GM12878 (cell line): ENCODE measurements around the gene SPATA6. TPM values are rescaled to one million over a fixed set of nuclear protein-coding genes. Genes with fewer than 3 reads are reported as not detected.

Experiments used
- ATAC-seq: fragments of 200-7000 bp; cut with Tn5 transposase; 3 replicates; pipeline ENCODE4 v1.9.1; 2020; ENCODE audit warnings: mild to moderate bottlenecking, moderate library complexity
- BruUV-seq: library from RNA; stranded (reverse); fragments of 400-500 nt; replicated peaks from 2 replicates; lab custom pipeline; 2021; lab: Mats Ljungman, UMichigan
- CTCF ChIA-PET: fragments of 300-600 bp; sonication (Branson Sonifier 250); formaldehyde crosslinking; extraction: SDS; loops from one replicate; lab custom pipeline; 2021; ENCODE audit warnings: inconsistent platforms; lab: Yijun Ruan, JAX
- POLR2A ChIA-PET: fragments of 350-600 bp; formaldehyde crosslinking; extraction: SDS; loops from one replicate; lab custom pipeline; 2021; ENCODE audit warnings: inconsistent platforms; lab: Charles Lee
- RAD21 ChIA-PET: fragments of 300-600 bp; sonication (Branson Sonifier 250); formaldehyde crosslinking; loops from one replicate; lab custom pipeline; 2023; ENCODE audit warnings: antibody characterized with exemption; ENCODE audit not compliant: unreplicated experiment; lab: Charles Lee
- SMC1A ChIA-PET: fragments of 300-600 bp; sonication (Branson Sonifier 250); formaldehyde crosslinking; loops from one replicate; lab custom pipeline; 2023; ENCODE audit not compliant: unreplicated experiment, uncharacterized antibody; lab: Charles Lee
- DNase-seq: peaks from one replicate; pipeline ENCODE4 v3.0.0-alpha.2; 2011; ENCODE audit warnings: low read depth, low spot score
- FAIRE-seq: peaks from 3 replicates; lab custom pipeline; 2011; peaks lifted over from hg19 to GRCh38; lab: Jason Lieb, UNC
- H2AFZ ChIP-seq: 2 replicates; pipeline ENCODE4 v1.6.0; 2011; ENCODE audit warnings: low read depth, low read length, control low read depth; ENCODE audit not compliant: control insufficient read depth
- H3K27ac ChIP-seq: 2 replicates; pipeline ENCODE4 v1.5.1; 2011; ENCODE audit warnings: control low read depth; ENCODE audit not compliant: control insufficient read depth, insufficient read depth
- H3K27me3 ChIP-seq, 2 experiments: replicated peaks in 1 of 2; 2 replicates each; pipeline versions ENCODE4 v1.6.0 to v1.6.1; 2011; ENCODE audit warnings: low read length in 1 of 2; ENCODE audit not compliant: control insufficient read depth in 2 of 2, insufficient read depth in 2 of 2
- H3K36me3 ChIP-seq, 2 experiments: 2 replicates each; pipeline ENCODE4 v1.5.1; 2011; ENCODE audit warnings: low read length in 1 of 2; ENCODE audit not compliant: control insufficient read depth in 2 of 2, insufficient read depth in 2 of 2
- H3K4me1 ChIP-seq: 2 replicates; pipeline ENCODE4 v1.6.1; 2011; ENCODE audit warnings: mild to moderate bottlenecking, low read length, moderate library complexity, mixed read lengths; ENCODE audit not compliant: control insufficient read depth, insufficient read depth
- H3K4me2 ChIP-seq: 2 replicates; pipeline ENCODE4 v1.6.0; 2011; ENCODE audit warnings: control low read depth; ENCODE audit not compliant: control insufficient read depth, insufficient read depth
- H3K4me3 ChIP-seq: fragments of 200-600 bp; sonication (generic); 2 replicates; pipeline ENCODE4 v1.5.1; 2016
- H3K79me2 ChIP-seq: 2 replicates; pipeline ENCODE4 v1.6.0; 2011; ENCODE audit warnings: low read length; ENCODE audit not compliant: control insufficient read depth, insufficient read depth
- H3K9ac ChIP-seq: 2 replicates; pipeline ENCODE4 v1.8.0; 2011; ENCODE audit warnings: low read length, control low read depth, mixed read lengths; ENCODE audit not compliant: control insufficient read depth, insufficient read depth
- H3K9me3 ChIP-seq: replicated peaks from 3 replicates; pipeline ENCODE4 v1.5.1; 2011; ENCODE audit warnings: mild to moderate bottlenecking, low read length; ENCODE audit not compliant: control insufficient read depth, insufficient read depth
- H4K20me1 ChIP-seq: 2 replicates; pipeline ENCODE4 v1.6.0; 2011; ENCODE audit not compliant: control insufficient read depth, insufficient read depth
- ATF7 ChIP-seq: fragments of 450-650 bp; IDR thresholded peaks from 2 replicates; pipeline ENCODE4 v1.6.1; 2016; ENCODE audit warnings: low read depth, mild to moderate bottlenecking
- BRCA1 ChIP-seq: IDR thresholded peaks from 2 replicates; pipeline ENCODE4 v1.6.1; 2011; ENCODE audit warnings: low read depth, low read length, improper control_type of control experiment
- FOXM1 ChIP-seq: IDR thresholded peaks from 2 replicates; pipeline ENCODE4 v1.6.1; 2012; ENCODE audit warnings: low read depth, mild to moderate bottlenecking, inconsistent platforms, low read length, moderate library complexity
- HSF1 ChIP-seq: fragments of 150-350 bp; IDR thresholded peaks from 2 replicates; pipeline ENCODE4 v1.6.1; 2014; ENCODE audit warnings: mild to moderate bottlenecking, low read depth, low read length
- KLF5 ChIP-seq: fragments of 450-650 bp; IDR thresholded peaks from 2 replicates; pipeline ENCODE4 v1.6.1; 2014; ENCODE audit warnings: mild to moderate bottlenecking; ENCODE audit not compliant: partially characterized antibody
- MAX ChIP-seq: IDR thresholded peaks from 2 replicates; pipeline ENCODE4 v1.6.1; 2012; ENCODE audit warnings: low read depth, low read length, improper control_type of control experiment
- MTA3 ChIP-seq: IDR thresholded peaks from 2 replicates; pipeline ENCODE4 v1.6.1; 2012; ENCODE audit warnings: low read length, inconsistent platforms, borderline replicate concordance
- NFXL1 ChIP-seq: fragments of 450-650 bp; IDR thresholded peaks from 2 replicates; pipeline ENCODE4 v1.6.1; 2017; ENCODE audit warnings: antibody characterized with exemption, mild to moderate bottlenecking, borderline replicate concordance
- NKRF ChIP-seq: fragments of 450-650 bp; conservative IDR thresholded peaks from 2 replicates; pipeline ENCODE4 v1.6.1; 2017; ENCODE audit warnings: mild to moderate bottlenecking, moderate library complexity
- NR2C1 ChIP-seq: fragments of 450-650 bp; IDR thresholded peaks from 2 replicates; pipeline ENCODE4 v1.6.1; 2017; ENCODE audit warnings: antibody characterized with exemption, mild to moderate bottlenecking, moderate library complexity
- PAX8 ChIP-seq: fragments of 450-650 bp; IDR thresholded peaks from 2 replicates; pipeline ENCODE4 v1.6.1; 2017; ENCODE audit warnings: mild to moderate bottlenecking, moderate library complexity
- POLR2A ChIP-seq: IDR thresholded peaks from 2 replicates; pipeline ENCODE4 v1.6.1; 2011; ENCODE audit warnings: low read depth, mild to moderate bottlenecking, low read length
- POLR2AphosphoS2 ChIP-seq: IDR thresholded peaks from 2 replicates; pipeline ENCODE4 v1.6.1; 2011; ENCODE audit warnings: low read depth, mild to moderate bottlenecking, low read length, improper control_type of control experiment, moderate library complexity
- RFX5 ChIP-seq: IDR thresholded peaks from 2 replicates; pipeline ENCODE4 v1.6.1; 2011; ENCODE audit warnings: low read depth, low read length, improper control_type of control experiment
- USF2 ChIP-seq: IDR thresholded peaks from 2 replicates; pipeline ENCODE4 v1.6.1; 2011; ENCODE audit warnings: low read depth, low read length, improper control_type of control experiment, borderline replicate concordance
- YBX1 ChIP-seq: fragments of 450-650 bp; IDR thresholded peaks from 2 replicates; pipeline ENCODE4 v1.6.1; 2016; ENCODE audit warnings: antibody characterized with exemption
- WGBS: methylation state at CpG from one replicate; pipeline ENCODE4 v1.1.6; 2016; ENCODE audit warnings: low lambda C conversion rate; ENCODE audit not compliant: insufficient replicate concordance, insufficient coverage; ENCODE audit errors: missing lambda C conversion rate; 5-methylcytosine and 5-hydroxymethylcytosine counted together
- in situ Hi-C: fragments of 300-500 bp; cut with MboI; formaldehyde crosslinking; loops from 9 replicates; pipeline ENCODE4 v1.14.3; 2018; ENCODE audit warnings: mixed read lengths
- intact Hi-C: fragments of 100-400 bp; cut with micrococcal nuclease; formaldehyde crosslinking; loops from one replicate; pipeline ENCODE4 v1.14.2; 2022; ENCODE audit not compliant: unreplicated experiment
- polyA plus RNA-seq, 11 experiments: library from polyadenylated mRNA; depleted of rRNA in 4 of 11; unstranded in 6 of 11; stranded (reverse) in 5 of 11; fragments of >200 nt; fragmentation: Nextera tagmentation in 4 of 11; fragmentation: Illumina TruSeq in 1 of 11; extraction: Ambion mirVana in 4 of 11; extraction: Trizol in 1 of 11; gene quantifications; 1 replicate in 1 of 11; 2 replicates in 10 of 11; pipeline versions ENCODE4 v1.2.1 to v1.2.3, GENCODE V29; 2011 to 2016; ENCODE audit warnings: inconsistent platforms in 2 of 11, missing spikeins in 2 of 11, low read depth in 1 of 11
- total RNA-seq, 4 experiments: library from RNA; depleted of rRNA in 3 of 4; stranded (reverse); fragments of >200 nt in 3 of 4; fragmentation: Illumina TruSeq in 1 of 4; extraction: Trizol in 1 of 4; gene quantifications; 2 replicates each; pipeline versions ENCODE4 v1.2.1 to v1.2.3, GENCODE V29; 2013 to 2021

Gene SPATA6
- total and polyA plus RNA-seq, 10 of the 15 experiments (the other 5 are each of a cell fraction or from before 2014, with no cell fraction given), result 0.29 TPM; not detected in 9

GRCh38 chr1:48499211-48499735, 27.3 kb upstream of the SPATA6 start:
- ATAC-seq, result no peak
- intact Hi-C loops, result loop anchor here (5.0 kb wide), 1 partner anchor 392 kb away; no protein-coding TSS in a partner anchor
- Histone ChIP-seq H3K4me3 (no peak overlapping the region), H3K36me3 (no peaks in the 10 kb centered on the region), H4K20me1 (no peaks in the 10 kb centered on the region), H3K4me1 (no peaks in the 10 kb centered on the region), H2AFZ (no peak overlapping the region), H3K79me2 (no peaks in the 10 kb centered on the region), H3K9me3 (no peaks in the 10 kb centered on the region)
- DNase-seq, result no peak
- no TSS peak for BruUV-seq
- in situ Hi-C loops, result no loop called here
- TF ChIP-seq KLF5 (no peak), FOXM1 (no peak), POLR2AphosphoS2 (no peak), RFX5 (no peak), PAX8 (no peak), ATF7 (no peak), POLR2A (no peak), MTA3 (no peak), YBX1 (no peak), MAX (no peak), HSF1 (no peak), NFXL1 (no peak), USF2 (no peak), BRCA1 (no peak), NR2C1 (no peak), NKRF (no peak)
- TF ChIP-seq, all 136 proteins: peak for 0
- Histone ChIP-seq H3K27ac (no peak overlapping the region), H3K4me2 (no peak overlapping the region), H3K9ac (no peak overlapping the region), H3K27me3 (no peaks in the 10 kb centered on the region)
- CTCF ChIA-PET, result interaction anchor here (1.3 to 1.9 kb wide), 3 partner anchors 12 to 27 kb away, joined by 4 to 7 read pairs (median 6); partner anchors contain the start of gene SPATA6
- FAIRE-seq, result no peak
- RAD21 ChIA-PET, result interaction anchor here (0.7 kb wide), 1 partner anchor 206 kb away, joined by 3 read pairs; no protein-coding TSS in a partner anchor
- WGBS, result 37% methylated on average over 8 of the region's 8 CpGs
- SMC1A ChIA-PET, result no interaction called here
- POLR2A ChIA-PET, result no interaction called here
